ENCODE measurements around the gene TUBA4B. TPM values are rescaled to one million over a fixed set of nuclear protein-coding genes. Genes with fewer than 3 reads are reported as not detected.

The TUBA4B gene
- polyA plus RNA-seq, 4 donors = 0.06 to 0.67 TPM; not detected in 2

- H3K9me3 ChIP-seq (ENCODE audit: control insufficient read depth in 2 of 2, insufficient read depth in 1 of 2, low read depth in 1 of 2, low read length in 1 of 2) = no peaks in the 10 kb centered on the region
- no peaks in the 10 kb centered on the region for H3K4me1 ChIP-seq (ENCODE audit: control insufficient read depth in 3 of 3, insufficient read depth in 2 of 3, low read depth in 1 of 3, low read length in 2 of 3)
- WGBS, 3 donors = 74 to 94% (median 92%) methylated on average over 3 of the region's 3 CpGs
- FAIRE-seq = no peak
- peaks cover 12 to 58% (median 28%) of the 10 kb centered on the region in 3 donors for H3K36me3 ChIP-seq (ENCODE audit: control insufficient read depth in 3 of 3, insufficient read depth in 2 of 3, low read depth in 1 of 3, low read length in 3 of 3)
- no peak for DNase-seq
- no peak overlapping the region for H3K4me3 ChIP-seq (ENCODE audit: low read depth in 1 of 3, low read length in 3 of 3)
- no peak overlapping the region for H3K27ac ChIP-seq (ENCODE audit: low read depth in 1 of 3, low read length in 2 of 3)
- H3K27me3 ChIP-seq (ENCODE audit: control insufficient read depth in 3 of 3, insufficient read depth in 3 of 3, low read length in 3 of 3) = no peaks in the 10 kb centered on the region
Observed at GRCh38 chr2:219234331-219234730, 18.7 kb upstream of the TUBA4B start.

- H3K36me3 ChIP-seq (ENCODE audit: control insufficient read depth in 3 of 3, insufficient read depth in 2 of 3, low read depth in 1 of 3, low read length in 3 of 3) = peaks cover 0 to 35% (median 0%) of the 10 kb centered on the region in 3 donors
- DNase-seq (peak; percentile 76 to 83), FAIRE-seq (no peak)
- WGBS, 3 donors = 13 to 40% (median 32%) methylated on average over 28 of the region's 28 CpGs
- peaks cover 13 to 24% (median 15%) of the 10 kb centered on the region in 3 donors for H3K4me1 ChIP-seq (ENCODE audit: control insufficient read depth in 3 of 3, insufficient read depth in 2 of 3, low read depth in 1 of 3, low read length in 2 of 3)
- peak overlapping the region in 2 of 3 donors; percentile 7 for H3K27ac ChIP-seq (ENCODE audit: low read depth in 1 of 3, low read length in 2 of 3)
- no peaks in the 10 kb centered on the region for H3K27me3 ChIP-seq (ENCODE audit: control insufficient read depth in 3 of 3, insufficient read depth in 3 of 3, low read length in 3 of 3)
- H3K9me3 ChIP-seq (ENCODE audit: control insufficient read depth in 2 of 2, insufficient read depth in 1 of 2, low read depth in 1 of 2, low read length in 1 of 2) = no peaks in the 10 kb centered on the region
- peak overlapping the region in 2 of 3 donors; percentile 0 to 22 for H3K4me3 ChIP-seq (ENCODE audit: low read depth in 1 of 3, low read length in 3 of 3)
Observed at GRCh38 chr2:219243291-219243761, 9.7 kb upstream of the TUBA4B start.

GRCh38 chr2:219244789-219245147 lies 8.3 kb upstream of the TUBA4B start:
- WGBS, 3 donors = 19 to 36% (median 23%) methylated on average over 6 of the region's 6 CpGs
- peak overlapping the region; percentile 59 to 91 (median 91) for H3K4me3 ChIP-seq (ENCODE audit: low read depth in 1 of 3, low read length in 3 of 3)
- H3K27ac ChIP-seq (ENCODE audit: low read depth in 1 of 3, low read length in 2 of 3) = peak overlapping the region; percentile 71 to 91 (median 73)
- DNase-seq (no peak), FAIRE-seq (no peak)
- no peaks in the 10 kb centered on the region for H3K27me3 ChIP-seq (ENCODE audit: control insufficient read depth in 3 of 3, insufficient read depth in 3 of 3, low read length in 3 of 3)
- H3K36me3 ChIP-seq (ENCODE audit: control insufficient read depth in 3 of 3, insufficient read depth in 2 of 3, low read depth in 1 of 3, low read length in 3 of 3) = peaks cover 0 to 33% (median 0%) of the 10 kb centered on the region in 3 donors
- H3K4me1 ChIP-seq (ENCODE audit: control insufficient read depth in 3 of 3, insufficient read depth in 2 of 3, low read depth in 1 of 3, low read length in 2 of 3) = peaks cover 13 to 38% (median 20%) of the 10 kb centered on the region in 3 donors
- H3K9me3 ChIP-seq (ENCODE audit: control insufficient read depth in 2 of 2, insufficient read depth in 1 of 2, low read depth in 1 of 2, low read length in 1 of 2) = no peaks in the 10 kb centered on the region

- DNase-seq (peak; percentile 87 to 97), FAIRE-seq (no peak)
- Histone ChIP-seq H3K4me3 (ENCODE audit: low read depth in 1 of 3, low read length in 3 of 3) (peak within 1 kb of the TSS; percentile 59 to 91 (median 91)), H3K27me3 (ENCODE audit: control insufficient read depth in 3 of 3, insufficient read depth in 3 of 3, low read length in 3 of 3) (no peaks in the 10 kb centered on the region), H3K9me3 (ENCODE audit: control insufficient read depth in 2 of 2, insufficient read depth in 1 of 2, low read depth in 1 of 2, low read length in 1 of 2) (no peaks in the 10 kb centered on the region), H3K27ac (ENCODE audit: low read depth in 1 of 3, low read length in 2 of 3) (peak within 1 kb of the TSS; percentile 71 to 91 (median 89)), H3K4me1 (ENCODE audit: control insufficient read depth in 3 of 3, insufficient read depth in 2 of 3, low read depth in 1 of 3, low read length in 2 of 3) (peaks cover 17 to 44% (median 20%) of the 10 kb centered on the region in 3 donors), H3K36me3 (ENCODE audit: control insufficient read depth in 3 of 3, insufficient read depth in 2 of 3, low read depth in 1 of 3, low read length in 3 of 3) (peaks cover 0 to 32% (median 0%) of the 10 kb centered on the region in 3 donors)
- WGBS, 3 donors = 0 to 1% (median 1%) methylated on average over 46 of the region's 46 CpGs
Observed at GRCh38 chr2:219245148-219245898, 7.7 kb upstream of the TUBA4B start, which contains the start of the genes GLB1L and STK16. Gene GLB1L (minus strand): TSS chr2:219245444. CDS start chr2:219243573, 1,871 bp downstream. Gene STK16 (plus strand): TSS chr2:219245479. CDS start chr2:219246000, 521 bp downstream.

- DNase-seq (peak in 1 of 2 donors; percentile 14), FAIRE-seq (no peak)
- Histone ChIP-seq H3K9me3 (ENCODE audit: control insufficient read depth in 2 of 2, insufficient read depth in 1 of 2, low read depth in 1 of 2, low read length in 1 of 2) (no peaks in the 10 kb centered on the region), H3K27me3 (ENCODE audit: control insufficient read depth in 3 of 3, insufficient read depth in 3 of 3, low read length in 3 of 3) (no peaks in the 10 kb centered on the region), H3K27ac (ENCODE audit: low read depth in 1 of 3, low read length in 2 of 3) (peak overlapping the region; percentile 71 to 91 (median 89)), H3K4me1 (ENCODE audit: control insufficient read depth in 3 of 3, insufficient read depth in 2 of 3, low read depth in 1 of 3, low read length in 2 of 3) (peaks cover 20 to 49% (median 21%) of the 10 kb centered on the region in 3 donors), H3K4me3 (ENCODE audit: low read depth in 1 of 3, low read length in 3 of 3) (peak overlapping the region; percentile 59 to 91 (median 91)), H3K36me3 (ENCODE audit: control insufficient read depth in 3 of 3, insufficient read depth in 2 of 3, low read depth in 1 of 3, low read length in 3 of 3) (peaks cover 0 to 37% (median 0%) of the 10 kb centered on the region in 3 donors)
- WGBS, 3 donors = 8 to 12% (median 10%) methylated on average over 10 of the region's 10 CpGs
Observed at GRCh38 chr2:219245899-219246230, 7.2 kb upstream of the TUBA4B start.

- 95% methylated on average over 10 of the region's 10 CpGs for WGBS, 3 donors
- peaks cover 0 to 44% (median 2%) of the 10 kb centered on the region in 3 donors for H3K36me3 ChIP-seq (ENCODE audit: control insufficient read depth in 3 of 3, insufficient read depth in 2 of 3, low read depth in 1 of 3, low read length in 3 of 3)
- H3K4me3 ChIP-seq (ENCODE audit: low read depth in 1 of 3, low read length in 3 of 3) = no peak overlapping the region
- no peaks in the 10 kb centered on the region for H3K9me3 ChIP-seq (ENCODE audit: control insufficient read depth in 2 of 2, insufficient read depth in 1 of 2, low read depth in 1 of 2, low read length in 1 of 2)
- no peak for FAIRE-seq
- peaks cover 20 to 53% (median 21%) of the 10 kb centered on the region in 3 donors for H3K4me1 ChIP-seq (ENCODE audit: control insufficient read depth in 3 of 3, insufficient read depth in 2 of 3, low read depth in 1 of 3, low read length in 2 of 3)
- peak overlapping the region in 1 of 3 donors; percentile 97 for H3K27ac ChIP-seq (ENCODE audit: low read depth in 1 of 3, low read length in 2 of 3)
- DNase-seq = no peak
- H3K27me3 ChIP-seq (ENCODE audit: control insufficient read depth in 3 of 3, insufficient read depth in 3 of 3, low read length in 3 of 3) = no peaks in the 10 kb centered on the region
Observed at GRCh38 chr2:219246559-219246958, 6.5 kb upstream of the TUBA4B start.

GRCh38 chr2:219247678-219248642 lies 5.1 kb upstream of the TUBA4B start:
- 82 to 87% (median 82%) methylated on average over 17 of the region's 17 CpGs for WGBS, 3 donors
- peak overlapping the region; percentile 22 to 97 (median 88) for H3K27ac ChIP-seq (ENCODE audit: low read depth in 1 of 3, low read length in 2 of 3)
- peaks cover 0 to 6% (median 0%) of the 10 kb centered on the region in 3 donors for H3K27me3 ChIP-seq (ENCODE audit: control insufficient read depth in 3 of 3, insufficient read depth in 3 of 3, low read length in 3 of 3)
- DNase-seq (peak in 1 of 2 donors; percentile 71), FAIRE-seq (no peak)
- H3K36me3 ChIP-seq (ENCODE audit: control insufficient read depth in 3 of 3, insufficient read depth in 2 of 3, low read depth in 1 of 3, low read length in 3 of 3) = peaks cover 0 to 45% (median 2%) of the 10 kb centered on the region in 3 donors
- H3K4me1 ChIP-seq (ENCODE audit: control insufficient read depth in 3 of 3, insufficient read depth in 2 of 3, low read depth in 1 of 3, low read length in 2 of 3) = peaks cover 20 to 65% (median 22%) of the 10 kb centered on the region in 3 donors
- no peaks in the 10 kb centered on the region for H3K9me3 ChIP-seq (ENCODE audit: control insufficient read depth in 2 of 2, insufficient read depth in 1 of 2, low read depth in 1 of 2, low read length in 1 of 2)
- no peak overlapping the region for H3K4me3 ChIP-seq (ENCODE audit: low read depth in 1 of 3, low read length in 3 of 3)

- Histone ChIP-seq H3K36me3 (ENCODE audit: control insufficient read depth in 3 of 3, insufficient read depth in 2 of 3, low read depth in 1 of 3, low read length in 3 of 3) (peaks cover 0 to 45% (median 2%) of the 10 kb centered on the region in 3 donors), H3K27me3 (ENCODE audit: control insufficient read depth in 3 of 3, insufficient read depth in 3 of 3, low read length in 3 of 3) (peaks cover 0 to 14% (median 0%) of the 10 kb centered on the region in 3 donors), H3K4me3 (ENCODE audit: low read depth in 1 of 3, low read length in 3 of 3) (peak overlapping the region in 2 of 3 donors; percentile 18 to 31), H3K4me1 (ENCODE audit: control insufficient read depth in 3 of 3, insufficient read depth in 2 of 3, low read depth in 1 of 3, low read length in 2 of 3) (peaks cover 18 to 69% (median 22%) of the 10 kb centered on the region in 3 donors), H3K9me3 (ENCODE audit: control insufficient read depth in 2 of 2, insufficient read depth in 1 of 2, low read depth in 1 of 2, low read length in 1 of 2) (no peaks in the 10 kb centered on the region), H3K27ac (ENCODE audit: low read depth in 1 of 3, low read length in 2 of 3) (peak overlapping the region; percentile 88 to 98 (median 97))
- 15 to 64% (median 27%) methylated on average over 2 of the region's 2 CpGs for WGBS, 3 donors
- FAIRE-seq (no peak), DNase-seq (no peak)
Observed at GRCh38 chr2:219248845-219249202, 4.2 kb upstream of the TUBA4B start.
